A549 treated with Mapracorat at 1 μM for 4 hours (cell line): ENCODE measurements around the gene SSNA1. TPM values are rescaled to one million over a fixed set of nuclear protein-coding genes. Genes with fewer than 3 reads are reported as not detected.

Experiments
- total RNA-seq: library from RNA; stranded (reverse); fragments of 200-300 nt; extraction: Qiagen RNA extraction; gene quantifications from 5 replicates; pipeline ENCODE4 v1.2.3, GENCODE V29; 2022

Gene SSNA1
- total RNA-seq = 103 to 151 TPM (median 139 TPM) in 5 replicates

GRCh38 chr9:137188490-137189296, at the start of gene SSNA1, which contains the start of gene ANAPC2:
SSNA1 (plus strand) TSS chr9:137188676; CDS start chr9:137188727, 51 bp downstream.
ANAPC2 (minus strand) TSS chr9:137188560; CDS start chr9:137188532, 28 bp downstream.

DNA sequence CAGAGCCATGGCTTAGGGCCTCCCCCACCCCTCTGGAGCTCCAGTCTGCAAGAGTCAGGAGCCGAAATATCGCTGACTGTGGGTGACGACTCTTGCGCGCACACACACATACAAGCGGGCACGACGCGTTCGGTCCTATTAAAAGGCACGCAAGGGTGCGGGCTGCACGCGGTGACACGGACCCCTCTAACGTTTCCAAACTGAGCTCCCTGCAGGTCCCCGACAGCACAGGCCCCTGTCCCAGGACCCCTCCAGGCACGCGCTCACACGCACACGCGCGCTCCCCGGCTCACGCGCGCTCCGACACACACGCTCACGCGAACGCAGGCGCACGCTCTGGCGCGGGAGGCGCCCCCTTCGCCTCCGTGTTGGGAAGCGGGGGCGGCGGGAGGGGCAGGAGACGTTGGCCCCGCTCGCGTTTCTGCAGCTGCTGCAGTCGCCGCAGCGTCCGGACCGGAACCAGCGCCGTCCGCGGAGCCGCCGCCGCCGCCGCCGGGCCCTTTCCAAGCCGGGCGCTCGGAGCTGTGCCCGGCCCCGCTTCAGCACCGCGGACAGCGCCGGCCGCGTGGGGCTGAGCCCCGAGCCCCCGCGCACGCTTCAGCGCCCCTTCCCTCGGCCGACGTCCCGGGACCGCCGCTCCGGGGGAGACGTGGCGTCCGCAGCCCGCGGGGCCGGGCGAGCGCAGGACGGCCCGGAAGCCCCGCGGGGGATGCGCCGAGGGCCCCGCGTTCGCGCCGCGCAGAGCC, 49.6 kb upstream of the SSNA1 start, which contains the start of gene GRIN1:
GRIN1 (plus strand) TSS at position 433 of the 746 bp plus-strand sequence. CDS start 333 bp downstream, outside the sequence.

GRCh38 chr9:137169896-137170358, 18.5 kb upstream of the SSNA1 start, which contains the start of gene LRRC26:
LRRC26 (minus strand) TSS chr9:137170051; CDS start chr9:137169943, 108 bp downstream.

GRCh38 chr9:137200311-137201204, 12.1 kb downstream of the SSNA1 start, which contains the start of gene TPRN:
TPRN (minus strand) TSS chr9:137200741; CDS start chr9:137200711, 30 bp downstream.

DNA sequence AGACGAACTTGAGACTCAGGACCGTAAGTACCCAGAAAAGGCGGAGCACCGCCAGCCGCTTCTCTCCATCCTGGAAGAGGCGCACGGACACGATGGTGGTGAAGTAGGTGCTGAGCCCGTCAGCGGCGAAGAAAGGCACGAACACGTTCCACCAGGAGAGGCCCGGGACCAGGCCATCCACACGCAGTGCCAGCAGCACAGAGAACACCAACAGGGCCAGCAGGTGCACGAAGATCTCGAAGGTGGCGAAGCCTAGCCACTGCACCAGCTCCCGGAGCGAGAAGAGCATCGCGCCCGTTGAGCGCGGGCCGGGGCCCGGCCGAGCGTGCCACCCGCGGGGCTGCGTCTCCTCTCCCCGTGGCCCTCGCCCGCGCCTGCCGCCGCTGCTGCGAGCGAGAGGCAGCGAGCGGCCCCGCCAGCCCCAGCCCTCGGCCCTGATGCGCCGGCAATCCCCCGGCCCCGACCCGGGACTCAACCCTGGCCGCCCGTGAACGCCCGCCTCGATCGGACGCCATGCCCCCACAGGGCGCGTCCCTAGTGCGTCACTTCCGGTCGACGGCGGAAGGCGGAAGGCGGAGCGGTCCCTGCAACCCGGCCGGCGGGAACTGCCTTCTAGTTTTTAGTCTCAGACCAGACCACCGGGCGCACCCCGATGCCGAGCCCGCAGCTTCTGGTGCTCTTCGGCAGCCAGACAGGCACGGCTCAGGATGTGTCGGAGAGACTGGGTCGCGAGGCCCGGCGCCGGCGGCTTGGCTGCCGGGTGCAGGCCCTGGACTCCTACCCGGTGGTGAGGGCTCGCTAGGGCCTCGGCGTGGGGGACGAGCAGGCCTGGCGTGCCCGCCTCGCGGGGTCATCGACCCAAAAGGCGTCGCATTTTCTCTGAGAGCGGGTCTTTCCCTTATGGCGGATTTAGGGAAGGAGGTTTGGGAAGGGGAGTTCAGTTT, 16.9 kb downstream of the SSNA1 start, which contains the start of the genes NDOR1 and TMEM203:
NDOR1 (plus strand) TSS at position 575 of the 944 bp plus-strand sequence; CDS start at position 653, 78 bp downstream.
TMEM203 (minus strand) TSS at position 523 of the 944 bp plus-strand sequence; CDS start at position 289, 234 bp downstream.

GRCh38 chr9:137222190-137223077, 34.0 kb downstream of the SSNA1 start, which contains the start of gene RNF208:
RNF208 (minus strand) TSS chr9:137222240; CDS start chr9:137221212, 1,028 bp downstream.

DNA sequence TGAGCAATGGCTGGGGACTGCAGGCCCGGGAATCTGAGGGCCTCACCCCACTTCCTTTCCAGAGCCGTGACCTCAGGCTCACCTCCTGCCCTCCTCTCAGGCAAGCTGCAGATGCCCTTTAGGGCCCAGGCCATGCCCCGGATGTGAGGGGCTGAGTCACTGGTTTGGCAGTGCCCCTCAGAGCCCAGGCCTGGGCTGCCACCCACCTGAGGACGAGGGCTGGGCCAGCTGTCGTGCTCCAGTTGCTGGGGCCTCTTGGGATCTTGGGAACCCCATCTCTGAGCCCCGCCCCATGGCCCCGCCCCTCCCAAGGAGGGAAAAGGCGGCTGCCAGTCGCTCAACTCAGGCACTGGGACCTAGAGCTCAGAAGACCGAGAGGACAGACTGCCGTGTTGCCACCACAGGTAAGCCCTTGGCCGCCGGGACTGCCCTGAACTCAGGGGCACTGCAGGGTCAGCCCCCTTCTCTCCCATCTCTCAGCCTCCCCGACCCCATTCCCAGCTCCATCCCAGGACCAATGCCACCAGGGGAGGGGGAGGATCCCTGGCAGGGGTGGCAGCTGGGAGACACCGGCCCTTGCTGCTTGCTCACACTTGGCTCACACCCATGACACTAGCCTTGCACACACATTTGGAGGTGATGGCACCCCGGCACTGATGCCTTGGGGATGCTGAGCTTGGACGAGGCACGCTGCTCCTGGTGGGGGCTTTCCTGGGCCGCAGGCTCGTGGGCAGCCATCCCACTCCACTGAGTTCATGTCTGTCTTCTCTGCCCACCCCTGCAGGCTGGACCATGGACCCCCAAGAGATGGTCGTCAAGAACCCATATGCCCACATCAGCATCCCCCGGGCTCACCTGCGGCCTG, 36.6 kb downstream of the SSNA1 start, which contains the start of gene CYSRT1:
CYSRT1 (plus strand) TSS at position 345 of the 865 bp plus-strand sequence; CDS start at position 793, 448 bp downstream.

GRCh38 chr9:137227054-137227852, 38.8 kb downstream of the SSNA1 start, which contains the start of gene RNF224:
RNF224 (plus strand) TSS chr9:137227502; CDS start chr9:137228336, 834 bp downstream.

DNA sequence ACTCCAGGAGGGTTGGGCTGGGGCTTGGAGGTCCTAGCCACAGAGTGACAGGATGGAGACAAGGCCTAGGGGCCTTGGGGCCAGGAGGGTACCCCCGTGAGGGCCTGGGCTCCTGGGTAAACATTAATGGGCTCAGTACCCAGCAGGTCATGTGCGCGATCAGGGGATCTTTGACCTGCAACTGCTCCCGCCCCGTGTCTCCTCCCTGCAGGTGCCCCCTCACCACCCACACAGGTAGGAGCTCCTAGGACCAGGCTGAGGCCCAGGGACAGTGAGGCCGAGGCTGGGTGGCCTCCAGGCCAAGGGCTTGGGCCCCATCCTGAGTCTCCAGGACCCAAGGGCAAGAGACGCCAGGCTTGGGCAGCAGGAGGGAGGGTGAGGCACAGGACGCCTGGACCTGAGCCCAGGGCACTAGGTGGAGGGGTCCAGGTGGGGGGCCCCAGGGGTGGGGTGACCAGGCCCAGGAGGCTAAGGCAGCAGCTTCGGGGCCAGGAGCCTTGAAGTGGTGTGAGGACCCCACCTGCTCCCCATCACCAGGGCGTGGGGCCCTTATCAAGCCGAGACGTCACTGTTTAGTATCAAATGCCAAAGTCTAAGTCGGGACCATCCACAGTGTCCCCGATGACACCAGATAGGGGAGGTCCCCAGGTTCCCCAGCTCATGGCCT, 42.4 kb downstream of the SSNA1 start, which contains the start of gene SLC34A3:
SLC34A3 (plus strand) TSS at position 197 of the 667 bp plus-strand sequence. CDS start 802 bp downstream, outside the sequence.

Other genes starting within 250 kb of the SSNA1 start
- 62.7 to 103 TPM (median 99.7 TPM) in 5 replicates for gene FBXW5, start 243.9 kb upstream of the SSNA1 start, total RNA-seq
- gene C8G, start 243.4 kb upstream of the SSNA1 start, total RNA-seq = 0.42 to 3.2 TPM (median 0.76 TPM) in 5 replicates
- gene LCN12, start 236.4 kb upstream of the SSNA1 start, total RNA-seq = 1.0 to 1.9 TPM (median 1.3 TPM) in 5 replicates
- 0.44 to 0.61 TPM (median 0.47 TPM) in 4 of 5 replicates, not detected in the other for gene PTGDS, start 211.2 kb upstream of the SSNA1 start, total RNA-seq
- gene LCNL1, start 205.7 kb upstream of the SSNA1 start, total RNA-seq = 0.07 to 0.24 TPM (median 0.10 TPM) in 5 replicates
- 43.1 to 85.2 TPM (median 71.2 TPM) in 5 replicates for gene PAXX, start 196.3 kb upstream of the SSNA1 start, total RNA-seq
- 2.4 to 5.5 TPM (median 4.9 TPM) in 5 replicates for gene CLIC3, start 192.1 kb upstream of the SSNA1 start, total RNA-seq
- gene ABCA2, start 160.4 kb upstream of the SSNA1 start, total RNA-seq = 19.0 to 29.4 TPM (median 26.7 TPM) in 5 replicates
- gene FUT7, start 156.6 kb upstream of the SSNA1 start, total RNA-seq = 0.05 to 0.07 TPM (median 0.06 TPM) in 4 of 5 replicates, not detected in the other
- gene NPDC1, start 142.5 kb upstream of the SSNA1 start, total RNA-seq = 40.8 to 96.8 TPM (median 80.5 TPM) in 5 replicates
- gene ENTPD2, start 134.6 kb upstream of the SSNA1 start, total RNA-seq = 2.2 to 2.9 TPM (median 2.4 TPM) in 5 replicates
- 13.5 to 26.0 TPM (median 23.9 TPM) in 5 replicates for gene SAPCD2, start 118.1 kb upstream of the SSNA1 start, total RNA-seq
- 9.3 to 16.6 TPM (median 12.2 TPM) in 5 replicates for gene UAP1L1, start 111.2 kb upstream of the SSNA1 start, total RNA-seq
- 40.2 to 53.2 TPM (median 51.7 TPM) in 5 replicates for gene MAN1B1, start 101.7 kb upstream of the SSNA1 start, total RNA-seq
- 66.6 to 132 TPM (median 125 TPM) in 5 replicates for gene DPP7, start 73.9 kb upstream of the SSNA1 start, total RNA-seq
- 0.20 to 0.71 TPM (median 0.53 TPM) in 5 replicates for gene GRIN1, start 49.5 kb upstream of the SSNA1 start, total RNA-seq
- 0.59 to 2.0 TPM (median 1.8 TPM) in 5 replicates for gene LRRC26, start 18.6 kb upstream of the SSNA1 start, total RNA-seq
- not detected in 5 replicates for gene TMEM210, start 16.6 kb upstream of the SSNA1 start, total RNA-seq
- gene ANAPC2, start 116 bp upstream of the SSNA1 start, total RNA-seq = 23.4 to 36.8 TPM (median 34.5 TPM) in 5 replicates
- gene TPRN, start 12.1 kb downstream of the SSNA1 start, total RNA-seq = 6.0 to 10.8 TPM (median 10.2 TPM) in 5 replicates
- gene TMEM203, start 17.0 kb downstream of the SSNA1 start, total RNA-seq = 33.8 to 47.5 TPM (median 45.4 TPM) in 5 replicates
- 9.8 to 19.3 TPM (median 16.4 TPM) in 5 replicates for gene NDOR1, start 17.0 kb downstream of the SSNA1 start, total RNA-seq
- gene RNF208, start 33.6 kb downstream of the SSNA1 start, total RNA-seq = 1.1 to 2.1 TPM (median 1.8 TPM) in 5 replicates
- 2.5 to 5.4 TPM (median 4.8 TPM) in 5 replicates for gene CYSRT1, start 36.5 kb downstream of the SSNA1 start, total RNA-seq
- gene RNF224, start 38.8 kb downstream of the SSNA1 start, total RNA-seq = 0.07 to 0.44 TPM (median 0.31 TPM) in 5 replicates
- 0.08 to 0.28 TPM (median 0.09 TPM) in 3 of 5 replicates, not detected in the others for gene SLC34A3, start 42.2 kb downstream of the SSNA1 start, total RNA-seq
- 637 to 832 TPM (median 729 TPM) in 5 replicates for gene TUBB4B, start 52.6 kb downstream of the SSNA1 start, total RNA-seq
- gene STPG3, start 62.6 kb downstream of the SSNA1 start, total RNA-seq = not detected in 5 replicates
- 43.1 to 58.5 TPM (median 55.8 TPM) in 5 replicates for gene NELFB, start 66.7 kb downstream of the SSNA1 start, total RNA-seq
- 17.1 to 29.0 TPM (median 26.7 TPM) in 5 replicates for gene TOR4A, start 89.0 kb downstream of the SSNA1 start, total RNA-seq
- gene NRARP, start 113.6 kb downstream of the SSNA1 start, total RNA-seq = 2.4 to 5.6 TPM (median 4.3 TPM) in 5 replicates
- gene EXD3, start 234.5 kb downstream of the SSNA1 start, total RNA-seq = 4.0 to 6.6 TPM (median 6.0 TPM) in 5 replicates
- 0.77 to 2.0 TPM (median 1.7 TPM) in 5 replicates for gene NOXA1, start 234.7 kb downstream of the SSNA1 start, total RNA-seq